GM23338 (cell line): ENCODE results near the gene CHST11. TPM values are rescaled to one million over a fixed set of nuclear protein-coding genes. Genes with fewer than 3 reads are reported as not detected.

Experiments used
- ATAC-seq: fragments of 200-7000 bp; cut with Tn5 transposase; 3 replicates; pipeline ENCODE4 v1.9.1; 2020
- DNase-seq: peaks from one replicate; pipeline ENCODE4 v3.0.0-alpha.2; 2015; ENCODE audit warnings: low spot score
- H2AFZ ChIP-seq: fragments of 200-600 bp; sonication (generic); 2 replicates; pipeline ENCODE4 v1.8.0; 2016; ENCODE audit warnings: antibody characterized with exemption, mild to moderate bottlenecking, moderate library complexity
- H3F3A ChIP-seq: fragments of 200-600 bp; sonication (generic); replicated peaks from 2 replicates; pipeline ENCODE4 v1.8.0; 2017; ENCODE audit warnings: antibody characterized with exemption, mixed run types, low read depth
- H3K27ac ChIP-seq: fragments of 200-600 bp; sonication (generic); 2 replicates; pipeline ENCODE4 v1.6.1; 2016; ENCODE audit warnings: low read depth
- H3K27me3 ChIP-seq: fragments of 200-600 bp; sonication (generic); 2 replicates; pipeline ENCODE4 v1.8.0; 2016; ENCODE audit warnings: mild to moderate bottlenecking, mixed run types, moderate library complexity; ENCODE audit not compliant: insufficient read depth
- H3K36me3 ChIP-seq: fragments of 200-600 bp; sonication (generic); 2 replicates; pipeline ENCODE4 v1.8.0; 2016; ENCODE audit warnings: mild to moderate bottlenecking; ENCODE audit not compliant: insufficient read depth
- H3K4me1 ChIP-seq: fragments of 200-600 bp; sonication (generic); 2 replicates; pipeline ENCODE4 v1.8.0; 2016; ENCODE audit warnings: mild to moderate bottlenecking, moderate library complexity; ENCODE audit not compliant: insufficient read depth
- H3K4me2 ChIP-seq: fragments of 200-600 bp; sonication (generic); 2 replicates; pipeline ENCODE4 v1.7.1; 2017; ENCODE audit warnings: mixed run types
- H3K4me3 ChIP-seq: fragments of 200-600 bp; sonication (generic); 2 replicates; pipeline ENCODE4 v1.6.1; 2016; ENCODE audit warnings: mixed run types
- H3K79me2 ChIP-seq: fragments of 200-600 bp; sonication (generic); replicated peaks from 2 replicates; pipeline ENCODE4 v1.8.0; 2017; ENCODE audit warnings: mild to moderate bottlenecking; ENCODE audit not compliant: insufficient read depth
- H3K9me2 ChIP-seq: fragments of 200-600 bp; sonication (generic); 2 replicates; pipeline ENCODE4 v1.8.0; 2017; ENCODE audit not compliant: insufficient read depth
- H4K20me1 ChIP-seq: fragments of 200-600 bp; sonication (generic); replicated peaks from 2 replicates; pipeline ENCODE4 v1.8.0; 2017; ENCODE audit warnings: mild to moderate bottlenecking; ENCODE audit not compliant: insufficient read depth
- H3K27ac Mint-ChIP-seq: 2 replicates; pipeline ENCODE4 v1.8.0; 2020; ENCODE audit warnings: inconsistent platforms, mild to moderate bottlenecking, moderate library complexity, mixed read lengths
- H3K27me3 Mint-ChIP-seq: 3 replicates; pipeline ENCODE4 v1.8.0; 2022; ENCODE audit warnings: low read depth, mild to moderate bottlenecking, moderate library complexity, mixed read lengths, inconsistent platforms; ENCODE audit not compliant: insufficient read depth, poor library complexity
- H3K36me3 Mint-ChIP-seq: 3 replicates; pipeline ENCODE4 v1.8.0; 2021; ENCODE audit warnings: low read depth, mild to moderate bottlenecking, inconsistent platforms, moderate library complexity, mixed read lengths
- H3K4me1 Mint-ChIP-seq: 3 replicates; pipeline ENCODE4 v1.8.0; 2020; ENCODE audit warnings: mild to moderate bottlenecking, inconsistent platforms, mixed read lengths
- H3K4me3 Mint-ChIP-seq: 3 replicates; pipeline ENCODE4 v1.8.0; 2021; ENCODE audit warnings: moderate library complexity, mild to moderate bottlenecking, inconsistent platforms, mixed read lengths
- H3K9me3 Mint-ChIP-seq: 3 replicates; pipeline ENCODE4 v1.8.0; 2020; ENCODE audit warnings: moderate library complexity, mild to moderate bottlenecking, inconsistent platforms, mixed read lengths
- CREB1 ChIP-seq: fragments of 250-450 bp; sonication (Bioruptor Pico); IDR thresholded peaks from 2 replicates; pipeline ENCODE4 v1.5.0; 2020; ENCODE audit warnings: low read depth, mild to moderate bottlenecking, moderate library complexity
- CTCF ChIP-seq, 2 experiments: fragments of 200-600 bp in 1 of 2; sonication (generic) in 1 of 2; conservative IDR thresholded peaks; 2 replicates each; pipeline versions ENCODE4 v1.5.1 to v1.6.1; 2016 to 2017; ENCODE audit warnings: antibody characterized with exemption in 2 of 2, low read depth in 2 of 2, mild to moderate bottlenecking in 2 of 2, moderate library complexity in 1 of 2
- ETS1 ChIP-seq: IDR thresholded peaks from 2 replicates; pipeline ENCODE4 v1.6.1; 2016; ENCODE audit warnings: antibody characterized with exemption
- EZH2 ChIP-seq: fragments of 200-600 bp; sonication (generic); IDR thresholded peaks from one replicate; pipeline ENCODE4 v1.8.0; 2017; ENCODE audit warnings: antibody characterized with exemption, mild to moderate bottlenecking, low read depth; ENCODE audit not compliant: unreplicated experiment
- EZH2phosphoT487 ChIP-seq: fragments of 200-600 bp; sonication (generic); IDR thresholded peaks from one replicate; pipeline ENCODE4 v1.8.1; 2018; ENCODE audit warnings: antibody characterized with exemption; ENCODE audit not compliant: unreplicated experiment
- JUNB ChIP-seq: IDR thresholded peaks from one replicate; pipeline ENCODE4 v1.6.1; 2016; ENCODE audit warnings: antibody characterized with exemption; ENCODE audit not compliant: unreplicated experiment
- NANOG ChIP-seq: IDR thresholded peaks from 2 replicates; pipeline ENCODE4 v1.6.1; 2016; ENCODE audit warnings: antibody characterized with exemption, borderline replicate concordance
- POLR2AphosphoS5 ChIP-seq: IDR thresholded peaks from 2 replicates; pipeline ENCODE4 v1.6.1; 2016; ENCODE audit warnings: antibody characterized with exemption, low read depth
- REST ChIP-seq: IDR thresholded peaks from one replicate; pipeline ENCODE4 v1.6.1; 2018; ENCODE audit warnings: antibody characterized with exemption; ENCODE audit not compliant: unreplicated experiment
- STAT1 ChIP-seq: IDR thresholded peaks from one replicate; pipeline ENCODE4 v1.6.1; 2016; ENCODE audit warnings: antibody characterized with exemption; ENCODE audit not compliant: unreplicated experiment
- ZNF114 ChIP-seq: fragments of 250-450 bp; sonication (Bioruptor Pico); IDR thresholded peaks from 2 replicates; pipeline ENCODE4 v1.5.0; 2020; ENCODE audit warnings: mild to moderate bottlenecking, moderate library complexity
- ZNF331 ChIP-seq: fragments of 250-450 bp; sonication (Bioruptor Pico); IDR thresholded peaks from 2 replicates; pipeline ENCODE4 v1.5.0; 2020; ENCODE audit warnings: low read depth, mild to moderate bottlenecking, moderate library complexity
- ZNF462 ChIP-seq: fragments of 250-450 bp; sonication (Bioruptor Pico); IDR thresholded peaks from 2 replicates; pipeline ENCODE4 v1.5.0; 2020; ENCODE audit warnings: mild to moderate bottlenecking, moderate library complexity
- polyA plus RNA-seq: library from polyadenylated mRNA; unstranded; fragments of >200 nt; fragmentation: Nextera tagmentation; extraction: Ambion mirVana; gene quantifications from 2 replicates; pipeline ENCODE4 v1.2.1, GENCODE V29; 2016
- total RNA-seq: library from RNA; depleted of rRNA; stranded (reverse); fragments of >200 nt; shearing (Covaris generic); gene quantifications from 2 replicates; pipeline ENCODE4 v1.2.3, GENCODE V29; 2014

CHST11 gene
- total and polyA plus RNA-seq, 2 experiments from 2014 or later, result 7.7 to 25.7 TPM

DNA sequence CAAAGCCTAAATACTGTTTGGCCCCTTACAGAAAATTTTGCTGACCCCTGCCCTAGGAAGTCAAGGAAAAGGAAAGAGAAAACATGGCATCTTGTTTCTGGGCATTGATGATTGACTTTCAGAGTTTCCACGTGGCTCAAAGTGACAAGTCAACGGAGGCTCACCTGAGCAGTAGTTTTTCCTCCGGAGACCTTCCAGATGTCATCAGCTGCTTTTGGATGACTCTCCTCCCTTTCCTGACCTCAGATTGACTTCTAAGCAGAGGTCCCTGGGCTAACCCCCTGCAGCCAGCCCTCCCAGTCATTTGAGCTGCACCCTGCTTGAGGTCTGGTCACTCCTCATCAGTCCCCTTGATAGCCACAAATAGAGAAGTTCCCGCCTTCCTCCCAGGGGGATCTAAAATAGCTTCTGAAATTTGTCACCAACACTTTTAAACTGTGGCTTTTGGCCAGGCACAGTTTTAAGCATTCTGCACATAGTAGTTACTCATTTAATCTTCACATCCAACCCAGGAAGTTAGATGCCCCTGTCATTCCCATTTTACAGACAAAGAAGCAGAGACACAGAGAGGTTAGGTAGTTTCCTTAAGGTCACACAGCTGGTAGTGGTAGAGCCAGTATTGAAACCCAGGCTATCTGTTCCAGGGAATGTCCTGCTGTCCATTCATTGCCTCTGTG lies 143.4 kb downstream of the CHST11 start:
- H2AFZ ChIP-seq, result no peak overlapping the region
- no peaks in the 10 kb centered on the region for H3K36me3 ChIP-seq
- Mint-ChIP-seq H3K9me3 (no peaks in the 10 kb centered on the region), H3K27ac (no peak overlapping the region), H3K4me1 (peaks cover 35% of the 10 kb centered on the region), H3K27me3 (peaks cover 8% of the 10 kb centered on the region), H3K4me3 (no peak overlapping the region), H3K36me3 (peaks cover 4% of the 10 kb centered on the region; the same call in 1 of the 3 replicates)
- no peaks in the 10 kb centered on the region for H3F3A ChIP-seq
- H3K4me3 ChIP-seq, result no peak overlapping the region
- H3K4me1 ChIP-seq, result peaks cover 24% of the 10 kb centered on the region; the same call in 1 of the 2 replicates
- TF ChIP-seq EZH2 (no peak), EZH2phosphoT487 (no peak), NANOG (no peak), ZNF331 (CRISPR knock-in tag) (no peak), ETS1 (no peak), ZNF462 (CRISPR knock-in tag) (no peak), STAT1 (no peak), JUNB (no peak), CTCF (conservative IDR thresholded peaks at IDR 0.05; ENCODE audit: low read depth in 2 of 2) (no peak), ZNF114 (CRISPR knock-in tag) (no peak), CREB1 (CRISPR knock-in tag) (no peak), REST (no peak), POLR2AphosphoS5 (no peak)
- ATAC-seq (no peak), DNase-seq (no peak)
- no peak overlapping the region for H3K27ac ChIP-seq
- no peak overlapping the region for H3K4me2 ChIP-seq
- no peaks in the 10 kb centered on the region for H3K9me2 ChIP-seq
- no peaks in the 10 kb centered on the region for H3K79me2 ChIP-seq
- H4K20me1 ChIP-seq, result no peaks in the 10 kb centered on the region; the same call in 1 of the 2 replicates
- H3K27me3 ChIP-seq, result no peaks in the 10 kb centered on the region
